ENCODE data around the gene TIMM10. TPM values are rescaled to one million over a fixed set of nuclear protein-coding genes. Genes with fewer than 3 reads are reported as not detected.

TIMM10 gene
- total RNA-seq, 4 donors from 2014 or later: 1.6 to 36.8 (median 34.0) TPM; not detected in 1

DNA sequence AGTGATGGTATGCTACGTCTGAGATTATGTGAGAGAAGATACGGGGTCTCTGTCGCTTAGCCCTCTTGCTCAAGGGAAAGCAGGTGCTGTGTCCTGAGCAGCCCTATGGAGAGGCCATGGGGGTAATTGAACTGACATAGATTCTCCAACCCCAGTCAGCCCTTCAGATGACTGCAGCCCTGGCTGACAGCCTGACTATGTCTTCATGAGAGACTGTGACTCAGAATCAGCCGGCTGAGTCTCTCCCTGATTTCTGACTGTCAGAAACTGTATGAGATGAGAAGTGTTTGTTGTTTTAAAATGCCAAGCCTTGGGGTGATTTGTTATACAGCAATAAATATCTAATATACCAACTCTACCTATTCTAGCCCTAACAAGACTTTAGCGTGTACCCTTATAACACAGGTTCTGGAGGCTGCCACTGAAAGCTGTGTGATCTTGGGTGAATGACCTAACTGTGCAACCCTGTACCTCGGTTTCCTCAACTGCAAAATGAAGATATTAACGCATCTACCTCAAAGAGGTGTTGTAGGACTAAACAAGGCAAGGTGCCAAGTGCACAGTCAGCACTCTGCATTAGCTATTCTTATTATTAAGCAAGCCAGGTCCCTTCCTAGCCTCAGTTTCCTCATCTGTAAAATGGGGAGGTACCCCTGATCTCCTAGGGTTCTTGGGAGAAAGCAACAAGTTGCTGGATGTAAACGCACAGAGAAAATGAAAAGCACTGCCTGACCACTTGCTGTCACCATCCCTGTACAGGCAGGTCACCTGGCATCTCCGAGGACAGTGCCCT, 39.9 kb downstream of the TIMM10 start:
- no peak overlapping the region for H3K27ac ChIP-seq
- in situ Hi-C loops (cut with MboI; ENCODE audit: low pct_ligation_motif_present in 1 of 4, low pct_unique_long_range_greater_than_20kb in 1 of 4, low sequenced_read_pairs in 3 of 4) (loop anchor here in 3 of 4 donors (5.0 to 25.0 kb wide), 2 partner anchors 37 to 153 kb away; partner anchors contain the start of genes P2RX3 (in 2 of the 3) and SSRP1 (in 2 of the 3)), intact Hi-C loops (cut with DNase I; ENCODE audit: low total_unique reads) (no loop called here)
- no peak for DNase-seq
- no peak overlapping the region for H3K4me3 ChIP-seq
- no peaks in the 10 kb centered on the region for H3K36me3 ChIP-seq
- WGBS, 2 donors (ENCODE audit: low coverage in 1 of 2): 92 to 98% methylated on average over 8 to 9 of the region's 9 CpGs
- no peaks in the 10 kb centered on the region for H3K27me3 ChIP-seq
- TF ChIP-seq EP300 (IDR thresholded peaks at IDR 0.05; ENCODE audit: low read depth) (no peak), POLR2AphosphoS5 (IDR thresholded peaks at IDR 0.05) (no peak), POLR2A (IDR thresholded peaks at IDR 0.05) (no peak)
- TF ChIP-seq, protein P1, sequence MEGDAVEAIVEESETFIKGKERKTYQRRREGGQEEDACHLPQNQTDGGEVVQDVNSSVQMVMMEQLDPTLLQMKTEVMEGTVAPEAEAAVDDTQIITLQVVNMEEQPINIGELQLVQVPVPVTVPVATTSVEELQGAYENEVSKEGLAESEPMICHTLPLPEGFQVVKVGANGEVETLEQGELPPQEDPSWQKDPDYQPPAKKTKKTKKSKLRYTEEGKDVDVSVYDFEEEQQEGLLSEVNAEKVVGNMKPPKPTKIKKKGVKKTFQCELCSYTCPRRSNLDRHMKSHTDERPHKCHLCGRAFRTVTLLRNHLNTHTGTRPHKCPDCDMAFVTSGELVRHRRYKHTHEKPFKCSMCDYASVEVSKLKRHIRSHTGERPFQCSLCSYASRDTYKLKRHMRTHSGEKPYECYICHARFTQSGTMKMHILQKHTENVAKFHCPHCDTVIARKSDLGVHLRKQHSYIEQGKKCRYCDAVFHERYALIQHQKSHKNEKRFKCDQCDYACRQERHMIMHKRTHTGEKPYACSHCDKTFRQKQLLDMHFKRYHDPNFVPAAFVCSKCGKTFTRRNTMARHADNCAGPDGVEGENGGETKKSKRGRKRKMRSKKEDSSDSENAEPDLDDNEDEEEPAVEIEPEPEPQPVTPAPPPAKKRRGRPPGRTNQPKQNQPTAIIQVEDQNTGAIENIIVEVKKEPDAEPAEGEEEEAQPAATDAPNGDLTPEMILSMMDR (IDR thresholded peaks at IDR 0.05): no peak
- no peaks in the 10 kb centered on the region for H3K4me1 ChIP-seq
- no peaks in the 10 kb centered on the region for H3K9me3 ChIP-seq

DNA sequence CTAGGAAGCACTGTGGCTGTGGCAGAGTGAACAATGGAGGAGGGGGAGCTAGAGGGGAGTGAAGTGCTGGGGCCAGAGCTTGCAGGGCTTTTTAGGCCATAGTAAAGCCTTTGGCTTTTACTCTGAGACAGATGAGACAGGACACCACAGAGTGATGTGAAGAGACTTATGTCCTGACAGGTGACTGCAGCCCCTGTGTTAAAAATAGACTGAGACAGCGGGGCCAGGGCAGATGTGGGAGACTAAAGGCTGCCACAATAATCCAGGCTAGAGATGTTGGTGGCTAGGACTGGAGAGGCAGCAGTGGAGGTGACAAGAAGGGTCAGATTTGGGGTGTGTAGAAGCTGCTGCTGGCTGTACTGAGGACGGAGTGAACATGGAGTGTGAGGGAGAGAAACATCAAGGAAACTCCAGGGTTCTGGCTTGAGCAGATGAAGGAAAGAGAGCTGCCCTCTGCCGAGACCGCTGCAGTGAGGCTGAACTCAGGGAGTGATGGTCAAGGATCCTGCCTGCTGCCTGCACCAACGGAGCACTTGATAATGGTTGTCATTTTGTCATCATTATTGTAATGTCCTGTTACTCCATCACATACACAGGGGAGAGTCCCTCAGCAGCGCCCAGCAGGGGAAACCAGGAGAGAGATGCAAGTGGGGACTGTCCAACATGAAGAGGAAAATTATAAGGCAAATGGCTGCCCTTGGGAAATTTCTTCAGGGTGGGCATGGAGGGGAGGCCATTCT, 42.5 kb downstream of the TIMM10 start:
- WGBS, 2 donors (ENCODE audit: low coverage in 1 of 2): 84 to 100% methylated on average over 1 to 6 of the region's 6 CpGs
- H3K36me3 ChIP-seq: peaks cover 0 to 8% (median 0%) of the 10 kb centered on the region in 4 donors
- intact Hi-C loops (cut with DNase I; ENCODE audit: low total_unique reads) (no loop called here), in situ Hi-C loops (cut with MboI; ENCODE audit: low pct_ligation_motif_present in 1 of 4, low pct_unique_long_range_greater_than_20kb in 1 of 4, low sequenced_read_pairs in 3 of 4) (loop anchor here in 2 of 4 donors (25.0 kb wide), 1 partner anchor 151 kb away; the partner anchor contains the start of genes P2RX3 (in 2 of the 2) and SSRP1 (in 2 of the 2))
- peaks cover 9% of the 10 kb centered on the region for H3K27me3 ChIP-seq
- no peak for DNase-seq
- H3K4me1 ChIP-seq: peaks cover 4 to 5% (median 5%) of the 10 kb centered on the region in 4 donors
- no peak overlapping the region for H3K27ac ChIP-seq
- no peaks in the 10 kb centered on the region for H3K9me3 ChIP-seq
- TF ChIP-seq EP300 (IDR thresholded peaks at IDR 0.05; ENCODE audit: low read depth): no peak
- TF ChIP-seq POLR2AphosphoS5 (IDR thresholded peaks at IDR 0.05): no peak
- TF ChIP-seq, protein P1 (IDR thresholded peaks at IDR 0.05): no peak
- TF ChIP-seq POLR2A (IDR thresholded peaks at IDR 0.05): no peak
- H3K4me3 ChIP-seq: no peak overlapping the region

DNA sequence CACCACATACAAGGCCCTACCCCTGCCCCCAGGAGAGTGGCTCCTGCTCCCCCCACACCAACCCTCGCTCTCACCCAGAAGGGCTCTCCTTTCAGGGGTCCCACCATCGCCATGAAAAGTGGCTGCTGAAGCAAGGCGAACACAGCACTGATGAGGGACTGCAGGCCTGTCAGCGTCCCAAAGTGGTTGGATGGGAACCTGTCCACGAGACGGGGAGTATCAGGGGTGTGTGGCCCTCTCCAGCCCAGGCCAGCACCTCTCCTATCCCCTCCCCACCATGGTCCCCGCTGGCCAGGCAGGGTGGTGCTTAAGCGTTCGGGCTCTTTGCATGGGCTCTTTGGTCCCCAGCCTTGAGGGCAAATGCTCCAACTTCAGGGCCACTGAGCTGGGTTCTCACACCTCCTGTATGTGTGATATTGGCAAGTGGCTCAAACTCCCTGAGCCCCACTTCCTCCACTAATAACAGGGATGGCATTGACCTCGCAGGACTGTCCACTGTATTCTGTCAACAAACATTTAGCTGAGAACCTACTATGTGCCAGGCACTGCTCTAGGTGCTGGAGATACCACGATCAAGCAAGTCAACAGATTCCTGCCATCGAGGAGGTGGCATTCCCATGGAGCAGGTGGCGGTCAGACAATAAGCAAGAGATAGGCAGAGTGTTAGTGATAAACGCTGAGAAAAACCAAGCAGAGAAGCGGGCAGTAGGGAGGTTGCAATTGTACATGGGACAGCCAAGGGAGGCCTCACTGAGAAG, 43.4 kb downstream of the TIMM10 start:
- no peak for DNase-seq
- no peaks in the 10 kb centered on the region for H3K9me3 ChIP-seq
- intact Hi-C loops (cut with DNase I; ENCODE audit: low total_unique reads): no loop called here
- WGBS, 2 donors (ENCODE audit: low coverage in 1 of 2): 91 to 100% methylated on average over 1 to 15 of the region's 15 CpGs
- no peak overlapping the region for H3K27ac ChIP-seq
- H3K4me3 ChIP-seq: no peak overlapping the region
- TF ChIP-seq POLR2AphosphoS5 (IDR thresholded peaks at IDR 0.05): no peak
- no peak for TF ChIP-seq POLR2A (IDR thresholded peaks at IDR 0.05)
- no peak for TF ChIP-seq EP300 (IDR thresholded peaks at IDR 0.05; ENCODE audit: low read depth)
- H3K27me3 ChIP-seq: peaks cover 18% of the 10 kb centered on the region
- peaks cover 11 to 13% (median 12%) of the 10 kb centered on the region in 4 donors for H3K4me1 ChIP-seq
- in situ Hi-C loops (cut with MboI; ENCODE audit: low pct_ligation_motif_present in 1 of 4, low pct_unique_long_range_greater_than_20kb in 1 of 4, low sequenced_read_pairs in 3 of 4): loop anchor here in 2 of 4 donors (25.0 kb wide), 1 partner anchor 150 kb away; the partner anchor contains the start of genes P2RX3 (in 2 of the 2) and SSRP1 (in 2 of the 2)
- peaks cover 0 to 8% (median 0%) of the 10 kb centered on the region in 4 donors for H3K36me3 ChIP-seq

DNA sequence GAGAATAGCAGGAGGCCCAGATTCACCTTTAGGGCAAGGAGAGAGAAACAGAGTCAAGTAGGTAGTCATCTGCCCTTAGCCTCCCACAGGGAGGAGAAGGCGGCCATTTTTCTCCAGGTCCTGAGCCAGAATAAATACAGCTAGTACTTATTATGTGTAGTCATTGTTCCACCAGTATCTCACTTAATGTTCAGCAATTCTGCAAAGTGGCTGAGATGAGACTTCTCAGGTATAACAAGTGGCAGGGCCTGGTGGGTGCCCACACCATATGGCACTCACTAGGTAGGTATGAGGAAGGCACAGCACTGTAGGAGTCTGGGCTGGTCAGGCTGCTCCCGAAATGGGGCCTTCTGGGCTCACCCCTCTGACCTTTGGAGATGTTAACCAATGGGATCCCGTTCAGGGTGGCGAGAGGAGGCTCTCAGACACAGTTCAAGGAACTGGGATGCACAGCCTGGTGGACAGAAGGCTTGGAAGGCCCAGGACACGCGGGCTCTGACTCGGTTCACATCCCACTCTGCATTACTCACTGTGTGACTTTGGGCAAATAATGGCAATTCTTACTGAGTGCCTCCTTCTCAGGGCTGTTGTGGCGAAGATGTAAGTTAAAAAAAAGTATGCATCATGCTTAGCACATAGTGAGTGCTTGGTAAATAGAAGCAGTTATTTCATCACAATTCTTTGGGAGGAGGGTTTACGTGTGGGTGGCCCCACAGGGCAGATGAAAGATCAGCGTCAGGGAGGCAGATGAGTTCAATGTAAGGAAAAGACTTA, 45.1 kb downstream of the TIMM10 start:
- H3K36me3 ChIP-seq: peaks cover 0 to 8% (median 0%) of the 10 kb centered on the region in 4 donors
- no peak for DNase-seq
- WGBS, 2 donors (ENCODE audit: low coverage in 1 of 2): 91 to 100% methylated on average over 4 to 10 of the region's 10 CpGs
- intact Hi-C loops (cut with DNase I; ENCODE audit: low total_unique reads) (no loop called here), in situ Hi-C loops (cut with MboI; ENCODE audit: low pct_ligation_motif_present in 1 of 4, low pct_unique_long_range_greater_than_20kb in 1 of 4, low sequenced_read_pairs in 3 of 4) (loop anchor here in 2 of 4 donors (25.0 kb wide), 1 partner anchor 148 kb away; the partner anchor contains the start of genes P2RX3 (in 2 of the 2) and SSRP1 (in 2 of the 2))
- H3K9me3 ChIP-seq: no peaks in the 10 kb centered on the region
- H3K4me3 ChIP-seq: no peak overlapping the region
- peaks cover 24% of the 10 kb centered on the region for H3K27me3 ChIP-seq
- TF ChIP-seq, protein P1 (IDR thresholded peaks at IDR 0.05): no peak
- TF ChIP-seq POLR2A (IDR thresholded peaks at IDR 0.05): no peak
- no peak for TF ChIP-seq EP300 (IDR thresholded peaks at IDR 0.05; ENCODE audit: low read depth)
- no peak for TF ChIP-seq POLR2AphosphoS5 (IDR thresholded peaks at IDR 0.05)
- peaks cover 11 to 13% (median 12%) of the 10 kb centered on the region in 4 donors for H3K4me1 ChIP-seq
- no peak overlapping the region for H3K27ac ChIP-seq

Data from transverse colon (tissue), 4 donors.